CD4-positive, alpha-beta T cell treated with Interleukin-15 for 4 hours (primary cell): Measurements from ENCODE around the gene C17orf114.

ENCODE experiments used
- DNase-seq: peaks from one replicate; pipeline ENCODE4 v3.0.0-alpha.2; 2020; ENCODE audit warnings: low spot score

C17orf114 gene

DNA sequence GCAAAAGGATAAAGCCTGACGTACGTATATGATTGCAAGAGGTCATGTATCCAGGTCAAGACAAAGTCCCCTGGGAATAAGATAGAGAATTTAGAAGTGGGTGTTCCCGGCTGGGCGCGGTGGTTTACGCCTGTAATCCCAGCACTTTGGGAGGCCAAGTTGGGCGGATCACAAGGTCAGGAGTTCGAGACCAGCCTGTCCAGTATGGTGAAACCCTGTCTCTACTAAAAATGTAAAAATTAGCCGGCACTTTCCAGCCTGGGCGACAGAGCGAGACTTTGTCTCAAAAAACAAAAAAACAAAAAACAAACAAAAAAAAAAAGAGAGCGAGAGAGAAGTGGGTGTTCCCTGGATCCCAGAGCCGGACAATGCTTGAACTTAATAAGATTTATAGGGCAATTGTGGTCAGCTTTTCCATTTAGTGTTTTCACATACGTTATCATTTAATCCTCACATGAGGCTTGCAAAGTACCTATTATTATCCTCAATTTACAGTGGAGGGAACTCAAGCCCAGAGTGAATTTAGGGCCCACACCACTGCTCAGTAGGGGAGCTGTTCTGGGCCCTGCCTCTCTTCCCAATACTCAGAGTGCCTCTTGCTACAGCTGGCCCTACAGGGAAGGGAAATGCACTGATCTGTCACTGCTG is 13.8 kb downstream of the C17orf114 start:
- DNase-seq: no peak

DNA sequence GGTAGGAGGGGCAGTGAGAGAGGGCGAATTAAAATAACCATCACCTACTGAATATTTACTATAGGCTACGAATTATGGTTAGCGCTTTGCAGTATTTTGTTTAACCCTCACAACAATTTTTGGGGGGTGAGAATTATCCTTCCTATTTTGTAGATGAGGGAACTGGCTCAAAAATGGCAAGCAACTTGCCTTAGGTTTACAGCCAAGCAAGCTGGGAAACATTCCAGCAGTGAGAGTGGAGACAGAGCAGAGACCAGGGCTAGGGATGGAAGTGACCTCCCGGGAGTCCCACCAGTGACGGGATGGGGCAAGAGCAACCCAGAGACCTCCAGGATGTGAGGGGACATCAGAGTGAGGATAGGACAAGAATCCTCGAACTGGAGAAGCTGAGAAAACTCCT is 15.6 kb downstream of the C17orf114 start:
- no peak for DNase-seq

DNA sequence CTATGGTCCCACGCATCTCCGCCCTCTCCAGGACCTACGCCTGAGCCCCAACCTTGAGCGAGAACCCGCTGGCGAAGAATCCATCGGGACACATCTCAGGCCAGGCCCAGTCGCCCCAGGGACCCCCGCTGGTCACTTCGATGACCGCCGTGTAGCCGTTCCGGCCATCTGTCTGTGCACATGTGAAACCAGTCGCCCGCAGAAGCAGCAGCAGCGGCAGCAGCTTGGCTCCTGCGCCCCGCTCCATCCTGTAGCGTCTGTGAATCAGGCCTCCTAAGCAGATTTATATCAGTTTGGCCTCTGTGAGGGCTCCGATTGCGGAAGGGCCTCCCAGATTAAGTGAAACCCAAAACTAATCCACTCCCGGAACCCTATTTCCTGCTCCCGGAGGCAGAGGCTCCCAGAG is 16.0 kb downstream of the C17orf114 start, which contains the start of gene VMO1:
VMO1 (minus strand) TSS at position 259 of the 406 bp plus-strand sequence; CDS start at position 247, 12 bp downstream.
- DNase-seq: no peak

DNA sequence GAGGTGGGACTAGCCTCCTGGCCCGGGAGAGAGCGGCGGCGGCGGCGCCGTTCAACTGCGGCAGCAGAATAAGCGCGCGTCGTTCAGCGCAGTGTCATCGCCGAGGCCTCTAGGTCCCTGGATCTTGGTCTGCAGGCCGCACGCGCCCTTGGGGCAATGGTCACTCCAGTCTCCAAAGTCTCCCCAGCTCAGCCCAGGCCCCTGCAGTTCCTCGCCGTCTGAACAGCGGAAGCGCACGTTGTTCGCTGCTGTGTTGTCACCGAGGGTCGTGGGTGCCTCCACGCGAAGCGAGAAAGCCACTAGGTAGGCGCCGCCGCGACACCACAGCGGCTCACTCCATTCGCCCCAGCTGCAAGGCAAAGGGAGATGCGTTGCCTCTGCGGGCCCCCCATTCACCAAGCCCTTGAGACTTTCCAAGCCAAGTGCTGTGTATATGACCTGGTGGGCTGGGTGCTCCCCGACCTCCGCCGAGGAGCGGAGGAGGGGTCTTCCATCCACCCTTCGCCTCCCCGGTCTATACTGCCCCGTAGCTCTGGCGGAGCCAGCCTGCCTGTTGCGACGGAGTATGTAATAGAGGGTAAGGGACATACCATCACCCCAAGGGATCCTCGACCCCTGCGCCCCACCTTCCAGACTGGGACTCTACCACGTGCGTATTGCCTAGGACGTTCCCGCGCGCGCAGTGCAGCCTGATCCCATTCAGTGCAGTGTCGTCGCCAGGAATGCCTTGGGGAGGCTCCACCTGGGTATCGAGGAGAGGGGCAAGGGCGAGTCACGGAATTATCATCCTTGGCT is 16.6 kb downstream of the C17orf114 start:
- DNase-seq: no peak

DNA sequence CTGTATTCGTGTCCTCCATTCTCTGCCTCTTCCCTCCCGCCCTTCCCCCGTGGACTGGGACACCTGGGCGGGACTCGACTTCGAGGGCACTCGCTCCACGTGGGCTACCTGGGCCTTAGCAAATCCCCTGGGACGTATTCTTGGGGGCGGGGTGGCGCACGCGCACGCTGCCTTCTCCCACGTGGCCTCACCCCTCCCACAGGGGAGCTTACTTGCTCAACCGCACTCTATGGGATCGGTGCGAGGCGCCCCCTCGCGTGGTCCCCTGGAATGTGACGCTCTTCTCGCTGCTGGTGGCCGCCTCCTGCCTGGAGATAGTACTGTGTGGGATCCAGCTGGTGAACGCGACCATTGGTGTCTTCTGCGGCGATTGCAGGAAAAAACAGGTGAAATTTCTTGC is 19.5 kb downstream of the C17orf114 start:
- no peak for DNase-seq

GRCh38 chr17:4780325-4780955 is 21.7 kb downstream of the C17orf114 start:
- DNase-seq: no peak

- DNase-seq: no peak
These were observed 24.0 kb downstream of the C17orf114 start for GRCh38 chr17:4777969-4778760.

GRCh38 chr17:4772235-4772613 is 29.9 kb downstream of the C17orf114 start:
- DNase-seq: no peak

DNA sequence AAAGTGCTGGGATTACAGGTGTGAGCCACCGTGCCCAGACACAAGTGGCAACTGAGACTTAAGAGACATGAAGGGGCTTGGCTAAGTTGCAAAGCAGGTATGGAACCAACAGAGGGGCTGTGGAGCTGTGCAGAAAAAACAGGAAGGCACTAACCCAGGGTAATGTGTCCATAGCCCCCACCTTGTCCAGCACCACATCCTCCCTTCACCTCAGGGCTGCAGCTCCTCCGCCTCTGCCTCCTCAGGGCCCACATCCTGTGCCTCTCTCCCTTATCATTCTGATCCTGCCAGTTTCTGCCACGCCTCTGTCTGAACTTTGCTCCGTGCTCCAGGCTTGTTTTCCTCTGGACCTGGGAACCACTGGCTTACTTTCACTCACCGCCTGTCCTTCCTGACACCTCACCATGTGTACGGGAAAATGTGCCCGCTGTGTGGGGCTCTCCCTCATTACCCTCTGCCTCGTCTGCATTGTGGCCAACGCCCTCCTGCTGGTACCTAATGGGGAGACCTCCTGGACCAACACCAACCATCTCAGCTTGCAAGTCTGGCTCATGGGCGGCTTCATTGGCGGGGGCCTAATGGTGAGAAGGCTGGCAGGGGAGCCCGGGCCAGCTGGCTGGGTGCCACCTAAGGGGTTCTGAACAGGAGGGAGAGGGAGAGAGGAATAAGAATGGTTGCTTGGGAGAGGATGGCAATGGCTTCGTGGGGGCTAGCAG is 30.5 kb downstream of the C17orf114 start, which contains the start of gene TM4SF5:
TM4SF5 (plus strand) TSS at position 368 of the 716 bp plus-strand sequence; CDS start at position 405, 37 bp downstream.
- no peak for DNase-seq

DNA sequence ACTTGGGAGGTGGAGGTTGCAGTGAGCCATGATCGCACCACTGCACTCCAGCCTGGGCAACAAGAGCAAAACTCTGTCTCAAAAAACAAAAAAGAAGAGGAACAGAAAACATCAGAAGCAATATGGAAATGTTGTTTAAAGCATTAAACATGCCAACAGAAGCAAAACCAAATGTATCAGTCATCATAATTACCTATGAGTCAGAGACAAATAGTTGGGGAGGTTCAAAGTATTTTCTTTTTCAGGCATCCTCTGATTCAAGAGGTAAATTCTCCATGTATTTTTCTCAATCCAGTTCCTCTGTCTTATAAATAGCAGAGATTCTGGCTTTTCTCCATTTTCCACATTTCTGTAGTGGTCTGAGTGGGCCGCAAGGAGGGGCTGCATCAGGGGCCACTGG is 32.5 kb downstream of the C17orf114 start:
- no peak for DNase-seq

DNA sequence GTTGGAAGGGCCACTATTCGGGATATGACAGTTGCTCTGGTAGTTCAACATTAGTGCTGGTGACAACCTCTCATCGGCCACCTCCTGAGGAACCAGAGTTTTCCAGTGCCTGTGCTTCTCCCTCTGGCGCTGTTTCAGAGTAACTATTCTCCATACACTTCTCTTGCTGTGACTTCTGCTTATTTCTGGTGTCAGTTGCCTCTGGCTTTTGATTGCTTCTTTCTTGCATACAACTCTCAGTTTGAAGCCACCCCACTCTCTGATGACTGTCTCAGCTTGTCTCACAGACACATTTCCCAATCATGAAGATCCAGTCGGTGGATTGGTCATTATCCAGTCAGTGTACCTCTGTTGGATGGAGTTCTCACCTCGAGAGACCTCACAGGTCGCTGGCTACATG is 33.8 kb downstream of the C17orf114 start:
- no peak for DNase-seq

DNA sequence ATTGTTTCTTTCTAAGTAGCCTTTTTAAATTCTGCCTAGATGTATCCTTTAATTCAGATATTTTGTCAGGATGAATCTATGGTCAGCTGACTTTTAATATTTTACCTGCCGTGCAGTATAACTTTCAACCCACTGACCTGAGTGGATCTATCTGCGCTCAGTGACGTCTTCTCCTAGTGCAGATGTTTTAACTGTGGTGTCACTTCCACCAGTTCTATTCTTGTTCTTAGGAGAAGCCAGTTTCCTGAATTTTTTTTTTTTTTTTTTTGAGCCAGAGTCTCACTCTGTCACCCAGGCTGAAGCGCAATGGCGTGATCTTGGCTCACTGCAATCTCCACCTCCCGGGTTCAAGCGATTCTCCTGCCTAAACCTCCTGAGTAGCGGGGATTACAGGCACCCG is 35.4 kb downstream of the C17orf114 start:
- no peak for DNase-seq

- no peak for DNase-seq
These were observed 35.9 kb downstream of the C17orf114 start for GRCh38 chr17:4766201-4766600.

DNA sequence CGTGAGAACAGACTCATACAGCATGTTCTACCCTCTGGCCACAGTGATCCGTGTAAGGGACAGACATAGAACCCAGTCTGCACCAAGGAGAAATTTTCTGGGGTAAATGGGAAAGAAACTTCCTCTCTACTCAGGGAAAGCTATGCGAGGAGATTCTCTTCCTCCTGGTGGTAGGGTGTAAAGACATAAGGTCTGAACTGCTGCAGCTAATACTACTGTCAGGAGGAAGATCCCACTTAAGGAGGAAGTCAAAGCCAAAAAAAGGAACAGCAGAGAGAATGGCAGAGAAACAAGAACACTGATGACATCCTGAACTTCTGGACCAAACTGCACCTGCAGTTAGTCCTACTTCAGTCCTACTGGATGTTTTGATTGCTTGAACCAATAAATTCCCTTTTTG is 37.5 kb downstream of the C17orf114 start:
- no peak for DNase-seq

DNA sequence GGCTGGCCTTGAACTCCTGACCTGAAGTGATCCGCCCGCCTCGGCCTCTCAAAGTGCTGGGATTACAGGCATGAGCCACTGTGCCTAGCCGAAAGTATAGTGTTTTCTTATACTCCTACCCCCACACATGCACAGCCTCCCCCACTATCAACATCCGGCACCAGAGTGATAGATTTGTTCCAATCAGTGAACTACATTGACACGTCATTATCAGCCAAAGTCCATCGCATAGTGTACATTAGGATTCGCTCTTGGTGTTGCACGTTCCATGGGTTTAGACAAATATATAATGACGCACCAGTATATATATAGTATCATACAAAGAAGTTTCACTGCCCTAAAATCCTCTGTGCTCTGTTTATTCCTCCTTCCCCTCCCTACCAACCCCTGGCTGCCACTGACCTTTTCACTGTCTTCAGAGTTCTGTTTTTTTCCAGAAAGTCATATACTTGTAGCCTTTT is 42.3 kb downstream of the C17orf114 start:
- DNase-seq: no peak

- DNase-seq: no peak
These were observed 48.7 kb downstream of the C17orf114 start for GRCh38 chr17:4753392-4753791.

DNA sequence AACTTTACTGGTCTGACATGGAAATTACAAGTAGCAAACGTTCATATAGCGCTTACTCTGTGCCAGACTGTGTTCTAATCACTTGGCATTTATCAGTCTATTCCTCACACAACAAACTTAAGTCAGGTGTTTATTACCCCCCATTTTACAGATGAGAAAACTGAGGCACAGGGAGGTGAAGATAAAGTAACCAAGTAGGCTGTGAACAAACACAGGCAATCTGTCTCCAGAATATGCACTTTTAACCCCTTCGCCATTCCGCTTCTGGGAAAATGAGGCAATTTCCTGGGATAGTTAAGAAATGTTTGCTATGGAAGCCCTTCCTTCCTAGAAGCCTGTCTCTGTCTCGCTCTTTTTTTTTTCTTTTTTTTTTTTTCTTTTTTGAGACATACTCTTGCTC is 50.2 kb downstream of the C17orf114 start:
- DNase-seq: no peak
